ENCODE results near the gene PFKFB4. TPM values are rescaled to one million over a fixed set of nuclear protein-coding genes. Genes with fewer than 3 reads are reported as not detected.

PFKFB4 gene
- total RNA-seq, 1 experiment from 2014 or later = 12.3 TPM

GRCh38 chr3:48566401-48566760 is 9.8 kb upstream of the PFKFB4 start:
- no peaks in the 10 kb centered on the region for H3K9me3 ChIP-seq (ENCODE audit: control insufficient read depth, low read depth, low read length)
- no peak overlapping the region for H2BK15ac ChIP-seq (ENCODE audit: low read depth, low read length)
- Mint-ChIP-seq H3K9me3 (no peaks in the 10 kb centered on the region; a peak in 1 of 5 replicates), H3K4me1 (peaks cover 16 to 18% of the 10 kb centered on the region in 2 experiments), H3K36me3 (ENCODE audit: insufficient read depth in 1 of 3, low read depth in 3 of 3) (peaks cover 0 to 18% (median 0%) of the 10 kb centered on the region in 3 experiments; a peak in 3 of 7 replicates), H3K27me3 (ENCODE audit: low read depth) (no peaks in the 10 kb centered on the region), H3K27ac (peak overlapping the region in 1 of 3 experiments; percentile 64; a peak in 2 of 7 replicates), H3K4me3 (no peak overlapping the region)
- no peak overlapping the region for H3K4ac ChIP-seq (ENCODE audit: low read depth, low read length)
- no CpG with 5 or more reads among the region's 9 CpGs for WGBS (ENCODE audit: extremely low coverage, insufficient read length, low lambda C conversion rate)
- H2BK20ac ChIP-seq (ENCODE audit: low read depth, low read length, poor library complexity, severe bottlenecking) = no peak overlapping the region
- H3K23me2 ChIP-seq (ENCODE audit: insufficient read length, low read depth, low read length, poor library complexity, severe bottlenecking) = no peaks in the 10 kb centered on the region
- H3T11ph ChIP-seq (ENCODE audit: low read length) = no peak overlapping the region
- H3K56ac ChIP-seq (ENCODE audit: insufficient read length, low read depth, low read length) = no peak overlapping the region
- H3K4me1 ChIP-seq (ENCODE audit: insufficient read depth, low read length) = no peaks in the 10 kb centered on the region; the same call in 1 of the 2 replicates
- H4K91ac ChIP-seq (ENCODE audit: insufficient read length, low read depth, low read length) = no peak overlapping the region
- no peak overlapping the region for H2BK120ac ChIP-seq (ENCODE audit: low read depth, low read length, poor library complexity, severe bottlenecking)
- H2BK12ac ChIP-seq (ENCODE audit: insufficient read length, low read depth, low read length) = no peak overlapping the region
- TF ChIP-seq CTCF (conservative IDR thresholded peaks at IDR 0.05) = no peak
- H4K5ac ChIP-seq (ENCODE audit: insufficient read length, low read depth, low read length) = no peak overlapping the region
- no peaks in the 10 kb centered on the region for H3K79me2 ChIP-seq (ENCODE audit: insufficient read depth, low read length)
- no peak overlapping the region for H3K27ac ChIP-seq (ENCODE audit: insufficient read length, low read depth, low read length)
- no peak overlapping the region for H2AK5ac ChIP-seq (ENCODE audit: insufficient read length, low read length)
- no peak for DNase-seq
- no peak overlapping the region for H3K4me2 ChIP-seq (ENCODE audit: insufficient read depth, insufficient read length, low read length)
- no peak overlapping the region for H3K14ac ChIP-seq (ENCODE audit: insufficient read depth, low read length)
- no peaks in the 10 kb centered on the region for H4K20me1 ChIP-seq (ENCODE audit: control insufficient read depth, insufficient read depth, insufficient read length)
- no peak overlapping the region for H3K18ac ChIP-seq (ENCODE audit: insufficient read length, low read depth, low read length)
- H3K23ac ChIP-seq (ENCODE audit: insufficient read length, low read depth, low read length) = no peak overlapping the region
- no peaks in the 10 kb centered on the region for H3K27me3 ChIP-seq (ENCODE audit: insufficient read depth, low read length)
- H3K9ac ChIP-seq (ENCODE audit: extremely low read depth, insufficient read length, low read length) = no peak overlapping the region
- no peak overlapping the region for H2BK5ac ChIP-seq (ENCODE audit: insufficient read length, low read length)
- H3K79me1 ChIP-seq (ENCODE audit: insufficient read depth, low read depth, low read length, poor library complexity, severe bottlenecking) = no peaks in the 10 kb centered on the region
- no peak overlapping the region for H2AFZ ChIP-seq (ENCODE audit: low read length)
- H4K8ac ChIP-seq (replicated peaks; ENCODE audit: insufficient read length, low read depth, low read length) = no peak overlapping the region
